ENCODE measurements around the gene TAMALIN. TPM values are rescaled to one million over a fixed set of nuclear protein-coding genes. Genes with fewer than 3 reads are reported as not detected.

TAMALIN gene
- total RNA-seq, 2 experiments from 2014 or later: 26.0 to 26.4 TPM

- CTCF ChIA-PET: interaction anchor here (0.7 to 27.5 kb wide), 5 partner anchors 8 to 58 kb away, joined by 3 to 602 read pairs (median 3); partner anchors contain the start of gene ATG101
These were observed 54.9 kb downstream of the TAMALIN start for GRCh38 chr12:52061470-52062166.

GRCh38 chr12:52062167-52063081, 55.7 kb downstream of the TAMALIN start:
- Mint-ChIP-seq H3K27ac (no peak overlapping the region), H3K27me3 (peaks cover 1% of the 10 kb centered on the region), H3K4me1 (ENCODE audit: low read depth) (peaks cover 8% of the 10 kb centered on the region), H3K9me3 (no peaks in the 10 kb centered on the region), H3K36me3 (ENCODE audit: low read depth) (peaks cover 18% of the 10 kb centered on the region), H3K4me3 (no peak overlapping the region)
- TF ChIP-seq CTCF (IDR thresholded peaks at IDR 0.05): no peak
- intact Hi-C loops (cut with micrococcal nuclease): no loop called here
- DNase-seq (no peak), ATAC-seq (no peak)
- ChIA-PET CTCF (interaction anchor here (1.0 to 27.5 kb wide), 3 partner anchors 9 to 37 kb away, joined by 3 to 602 read pairs (median 6); no protein-coding TSS in a partner anchor), POLR2A (interaction anchor here (1.7 kb wide), 1 partner anchor 36 kb away, joined by 5 read pairs; no protein-coding TSS in a partner anchor)

More at GRCh38 chr12:52061470-52062166, 54.9 kb downstream of the TAMALIN start:
- no peak overlapping the region for H3K4me3 Mint-ChIP-seq
- H3K9me3 Mint-ChIP-seq: no peaks in the 10 kb centered on the region
- H3K36me3 Mint-ChIP-seq (ENCODE audit: low read depth): peaks cover 24% of the 10 kb centered on the region
- peaks cover 5% of the 10 kb centered on the region for H3K4me1 Mint-ChIP-seq (ENCODE audit: low read depth)
- H3K27me3 Mint-ChIP-seq: peaks cover 1% of the 10 kb centered on the region
- intact Hi-C loops (cut with micrococcal nuclease): no loop called here
- POLR2A ChIA-PET: interaction anchor here (1.7 kb wide), 1 partner anchor 35 kb away, joined by 5 read pairs; no protein-coding TSS in a partner anchor
- DNase-seq (no peak), ATAC-seq (no peak)
- no peak overlapping the region for H3K27ac Mint-ChIP-seq
- no peak for TF ChIP-seq CTCF (IDR thresholded peaks at IDR 0.05)

GRCh38 chr12:52063082-52063924, 56.6 kb downstream of the TAMALIN start:
- ChIA-PET CTCF (interaction anchor here (1.0 to 27.5 kb wide), 3 partner anchors 20 to 58 kb away, joined by 3 to 602 read pairs (median 4); no protein-coding TSS in a partner anchor), POLR2A (no interaction called here)
- Mint-ChIP-seq H3K9me3 (no peaks in the 10 kb centered on the region), H3K27me3 (peaks cover 1% of the 10 kb centered on the region), H3K36me3 (ENCODE audit: low read depth) (peaks cover 12% of the 10 kb centered on the region), H3K4me3 (no peak overlapping the region), H3K4me1 (ENCODE audit: low read depth) (peaks cover 8% of the 10 kb centered on the region), H3K27ac (no peak overlapping the region)
- intact Hi-C loops (cut with micrococcal nuclease): no loop called here
- ATAC-seq: no peak
- DNase-seq: no peak
- no peak for TF ChIP-seq CTCF (IDR thresholded peaks at IDR 0.05)

- DNase-seq (no peak), ATAC-seq (no peak)
- Mint-ChIP-seq H3K9me3 (no peaks in the 10 kb centered on the region), H3K4me3 (no peak overlapping the region), H3K4me1 (ENCODE audit: low read depth) (peaks cover 11% of the 10 kb centered on the region), H3K36me3 (ENCODE audit: low read depth) (peaks cover 4% of the 10 kb centered on the region), H3K27me3 (peaks cover 1% of the 10 kb centered on the region), H3K27ac (no peak overlapping the region)
- CTCF ChIA-PET: interaction anchor here (1.2 to 27.5 kb wide), 2 partner anchors 38 to 58 kb away, joined by 4 to 602 read pairs; no protein-coding TSS in a partner anchor
- TF ChIP-seq CTCF (IDR thresholded peaks at IDR 0.05): no peak
- intact Hi-C loops (cut with micrococcal nuclease): no loop called here
- POLR2A ChIA-PET: interaction anchor here (0.6 to 0.9 kb wide), 2 partner anchors 43 to 980 kb away, joined by 3 to 6 read pairs; no protein-coding TSS in a partner anchor
These were observed 57.4 kb downstream of the TAMALIN start for GRCh38 chr12:52063981-52064649.

Other genes starting within 250 kb of the TAMALIN start
- under 1 TPM; 0.40 to 0.43 TPM for gene FIGNL2, start 158.2 kb upstream of the TAMALIN start, total RNA-seq
- not detected for gene ANKRD33, start 118.8 kb upstream of the TAMALIN start, total RNA-seq
- gene ACVRL1, start 99.4 kb upstream of the TAMALIN start, total RNA-seq: not detected
- gene ACVR1B, start 55.2 kb upstream of the TAMALIN start, total RNA-seq: 1 to 10 TPM; 7.5 to 8.6 TPM
- 100 to 1,000 TPM; 120 to 128 TPM for gene NR4A1, start 44.5 kb downstream of the TAMALIN start, total RNA-seq
- 10 to 100 TPM; 25.6 to 28.4 TPM for gene ATG101, start 63.0 kb downstream of the TAMALIN start, total RNA-seq
- gene SMIM41, start 72.8 kb downstream of the TAMALIN start, total RNA-seq: not detected
- not detected for gene KRT80, start 185.1 kb downstream of the TAMALIN start, total RNA-seq
- gene KRT7, start 226.3 kb downstream of the TAMALIN start, total RNA-seq: 1 to 10 TPM; 2.1 to 3.1 TPM